Measurements from ENCODE around the gene CHCHD10. TPM values are rescaled to one million over a fixed set of nuclear protein-coding genes. Genes with fewer than 3 reads are reported as not detected.

Gene CHCHD10
- total RNA-seq, 1 donor from 2014 or later = 68.8 TPM

GRCh38 chr22:23791738-23792645 is 24.2 kb upstream of the CHCHD10 start:
- no peak for DNase-seq
- no peaks in the 10 kb centered on the region for H3K27me3 Mint-ChIP-seq
- CTCF ChIA-PET = no interaction called here
- TF ChIP-seq CTCF (IDR thresholded peaks at IDR 0.05) = no peak
- POLR2A ChIA-PET = interaction anchor here (1.0 kb wide), 1 partner anchor 65 kb away, joined by 4 read pairs; the partner anchor contains the start of gene SLC2A11
- intact Hi-C loops (cut with micrococcal nuclease) = no loop called here
- peaks cover 41% of the 10 kb centered on the region for H3K4me1 Mint-ChIP-seq
- no peak overlapping the region for H3K4me3 Mint-ChIP-seq
- peaks cover 68% of the 10 kb centered on the region for H3K36me3 Mint-ChIP-seq (ENCODE audit: low read depth)
- no peak overlapping the region for H3K27ac Mint-ChIP-seq
- no peaks in the 10 kb centered on the region for H3K9me3 Mint-ChIP-seq
- no peak for ATAC-seq (ENCODE audit: low read depth)

- Mint-ChIP-seq H3K27me3 (no peaks in the 10 kb centered on the region), H3K36me3 (ENCODE audit: low read depth) (peaks cover 60% of the 10 kb centered on the region), H3K27ac (no peak overlapping the region), H3K4me3 (no peak overlapping the region), H3K4me1 (peaks cover 48% of the 10 kb centered on the region), H3K9me3 (no peaks in the 10 kb centered on the region)
- intact Hi-C loops (cut with micrococcal nuclease) = no loop called here
- CTCF ChIA-PET = no interaction called here
- no peak for ATAC-seq (ENCODE audit: low read depth)
- no peak for DNase-seq
- no peak for TF ChIP-seq CTCF (IDR thresholded peaks at IDR 0.05)
- POLR2A ChIA-PET = no interaction called here
Measured at GRCh38 chr22:23790819-23791737, 23.3 kb upstream of the CHCHD10 start.

GRCh38 chr22:23789638-23790037 is 21.9 kb upstream of the CHCHD10 start:
- intact Hi-C loops (cut with micrococcal nuclease) = loop anchor here (5.0 kb wide), 1 partner anchor 123 kb away; no protein-coding TSS in a partner anchor
- peaks cover 48% of the 10 kb centered on the region for H3K4me1 Mint-ChIP-seq
- CTCF ChIA-PET = interaction anchor here (0.7 kb wide), 1 partner anchor 57 kb away, joined by 3 read pairs; no protein-coding TSS in a partner anchor

GRCh38 chr22:23789121-23789520 is 21.3 kb upstream of the CHCHD10 start:
- peaks cover 45% of the 10 kb centered on the region for H3K36me3 Mint-ChIP-seq (ENCODE audit: low read depth)

More at GRCh38 chr22:23789638-23790037, 21.9 kb upstream of the CHCHD10 start:
- no peak for TF ChIP-seq CTCF (IDR thresholded peaks at IDR 0.05)
- Mint-ChIP-seq H3K9me3 (no peaks in the 10 kb centered on the region), H3K27ac (no peak overlapping the region), H3K36me3 (ENCODE audit: low read depth) (peaks cover 50% of the 10 kb centered on the region), H3K27me3 (no peaks in the 10 kb centered on the region), H3K4me3 (peak overlapping the region; percentile 53)
- POLR2A ChIA-PET = interaction anchor here (0.6 to 1.0 kb wide), 4 partner anchors 10 to 98 kb away, joined by 3 to 6 read pairs (median 4); no protein-coding TSS in a partner anchor
- ATAC-seq (ENCODE audit: low read depth) = no peak
- no peak for DNase-seq

More at GRCh38 chr22:23789121-23789520, 21.3 kb upstream of the CHCHD10 start:
- Mint-ChIP-seq H3K27me3 (no peaks in the 10 kb centered on the region), H3K4me3 (peak overlapping the region; percentile 53), H3K4me1 (peaks cover 53% of the 10 kb centered on the region), H3K27ac (no peak overlapping the region), H3K9me3 (no peaks in the 10 kb centered on the region)
- TF ChIP-seq CTCF (IDR thresholded peaks at IDR 0.05) = no peak
- intact Hi-C loops (cut with micrococcal nuclease) = loop anchor here (5.0 kb wide), 1 partner anchor 123 kb away; no protein-coding TSS in a partner anchor
- ATAC-seq (ENCODE audit: low read depth) (no peak), DNase-seq (no peak)
- CTCF ChIA-PET = interaction anchor here (0.7 kb wide), 1 partner anchor 57 kb away, joined by 3 read pairs; no protein-coding TSS in a partner anchor
- POLR2A ChIA-PET = interaction anchor here (0.6 to 3.2 kb wide), 4 partner anchors 10 to 99 kb away, joined by 3 to 18 read pairs (median 4); partner anchors contain the start of gene SLC2A11
